ENCODE results near the gene PID1. TPM values are rescaled to one million over a fixed set of nuclear protein-coding genes. Genes with fewer than 3 reads are reported as not detected.

Gene PID1
- total RNA-seq, 1 experiment from 2014 or later, result 0.15 TPM

DNA sequence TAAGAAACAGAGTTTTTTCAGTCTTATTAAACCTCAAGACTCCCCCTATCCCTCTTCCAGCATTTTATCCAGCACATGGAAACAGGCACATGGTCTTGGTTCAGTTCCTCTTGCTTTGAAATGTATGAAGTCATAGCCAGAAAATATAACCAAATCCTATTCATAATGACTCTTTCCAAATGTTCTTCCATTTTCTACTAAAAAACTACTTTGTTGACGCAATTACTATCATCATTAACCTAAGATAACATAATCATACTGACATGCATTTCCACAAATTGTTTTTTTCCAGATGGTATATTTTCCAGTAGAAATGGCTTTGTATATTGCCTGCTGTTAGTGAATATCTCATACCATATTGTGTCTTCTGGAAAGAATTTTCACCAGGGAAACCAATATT lies 261.3 kb downstream of the PID1 start (continued):
- TF ChIP-seq MAX (IDR thresholded peaks at IDR 0.05), result no peak
- no peak for TF ChIP-seq SP1 (IDR thresholded peaks at IDR 0.05; ENCODE audit: low read depth)
- TF ChIP-seq, protein P1, sequence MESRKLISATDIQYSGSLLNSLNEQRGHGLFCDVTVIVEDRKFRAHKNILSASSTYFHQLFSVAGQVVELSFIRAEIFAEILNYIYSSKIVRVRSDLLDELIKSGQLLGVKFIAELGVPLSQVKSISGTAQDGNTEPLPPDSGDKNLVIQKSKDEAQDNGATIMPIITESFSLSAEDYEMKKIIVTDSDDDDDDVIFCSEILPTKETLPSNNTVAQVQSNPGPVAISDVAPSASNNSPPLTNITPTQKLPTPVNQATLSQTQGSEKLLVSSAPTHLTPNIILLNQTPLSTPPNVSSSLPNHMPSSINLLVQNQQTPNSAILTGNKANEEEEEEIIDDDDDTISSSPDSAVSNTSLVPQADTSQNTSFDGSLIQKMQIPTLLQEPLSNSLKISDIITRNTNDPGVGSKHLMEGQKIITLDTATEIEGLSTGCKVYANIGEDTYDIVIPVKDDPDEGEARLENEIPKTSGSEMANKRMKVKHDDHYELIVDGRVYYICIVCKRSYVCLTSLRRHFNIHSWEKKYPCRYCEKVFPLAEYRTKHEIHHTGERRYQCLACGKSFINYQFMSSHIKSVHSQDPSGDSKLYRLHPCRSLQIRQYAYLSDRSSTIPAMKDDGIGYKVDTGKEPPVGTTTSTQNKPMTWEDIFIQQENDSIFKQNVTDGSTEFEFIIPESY (IDR thresholded peaks at IDR 0.05; ENCODE audit: extremely low read depth, insufficient replicate concordance, low read length), result no peak

- intact Hi-C loops (cut with micrococcal nuclease), result no loop called here
- ChIA-PET RAD21 (ENCODE audit: low non-redundant PET in 1 of 2, low total read pairs in 2 of 2, uncharacterized antibody in 2 of 2, unreplicated experiment in 2 of 2) (no interaction called here), POLR2A (no interaction called here), CTCF (no interaction called here)
- no peak overlapping the region for H3K4me3 ChIP-seq (replicated peaks in 1 of 2; ENCODE audit: low read depth in 1 of 2, low read length in 2 of 2)
- DNase-seq (ENCODE audit: low read depth, low spot score), result no peak
- no peaks in the 10 kb centered on the region; a peak in 2 of 4 replicates for H3K9me3 ChIP-seq (ENCODE audit: control insufficient read depth in 1 of 2, insufficient read depth in 1 of 2, low read depth in 1 of 2, low read length in 2 of 2)
- no peak overlapping the region for H3K9ac ChIP-seq (ENCODE audit: low read length)
- BruUV-seq (replicated peaks), result no TSS peak
- H3K4me1 ChIP-seq (ENCODE audit: control insufficient read depth in 1 of 2, insufficient read depth in 2 of 2, low read length in 2 of 2), result no peaks in the 10 kb centered on the region
- no peaks in the 10 kb centered on the region for H3K27me3 ChIP-seq (ENCODE audit: insufficient read depth, low read length)
- TF ChIP-seq, protein P2, sequence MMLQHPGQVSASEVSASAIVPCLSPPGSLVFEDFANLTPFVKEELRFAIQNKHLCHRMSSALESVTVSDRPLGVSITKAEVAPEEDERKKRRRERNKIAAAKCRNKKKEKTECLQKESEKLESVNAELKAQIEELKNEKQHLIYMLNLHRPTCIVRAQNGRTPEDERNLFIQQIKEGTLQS (IDR thresholded peaks at IDR 0.05), result no peak
- no peak for TF ChIP-seq RAD21 (IDR thresholded peaks at IDR 0.05; ENCODE audit: low read depth)
- no peaks in the 10 kb centered on the region for H3K9me2 ChIP-seq (ENCODE audit: insufficient read depth)
- no peaks in the 10 kb centered on the region for H3K79me2 ChIP-seq (ENCODE audit: insufficient read depth, low read length)
- H4K20me1 ChIP-seq (ENCODE audit: insufficient read depth), result no peaks in the 10 kb centered on the region
- no peak overlapping the region for H3K27ac ChIP-seq (ENCODE audit: low read depth, low read length)
- H2AFZ ChIP-seq (ENCODE audit: low read depth, low read length, poor library complexity, severe bottlenecking), result no peak overlapping the region
- H3K4me2 ChIP-seq (ENCODE audit: low read length), result no peak overlapping the region
- H3K36me3 ChIP-seq (ENCODE audit: control insufficient read depth in 1 of 2, insufficient read depth in 2 of 2, low read length in 2 of 2), result no peaks in the 10 kb centered on the region
- ATAC-seq, result no peak
Measured at GRCh38 chr2:229003256-229003655, 267.8 kb downstream of the PID1 start.

- Histone ChIP-seq H3K79me2 (ENCODE audit: insufficient read depth, low read length) (no peaks in the 10 kb centered on the region), H4K20me1 (ENCODE audit: insufficient read depth) (no peaks in the 10 kb centered on the region), H3K9me3 (ENCODE audit: control insufficient read depth in 1 of 2, insufficient read depth in 1 of 2, low read depth in 1 of 2, low read length in 2 of 2) (no peaks in the 10 kb centered on the region; a peak in 2 of 4 replicates), H3K4me2 (ENCODE audit: low read length) (no peak overlapping the region), H3K9ac (ENCODE audit: low read length) (no peak overlapping the region), H2AFZ (ENCODE audit: low read depth, low read length, poor library complexity, severe bottlenecking) (no peak overlapping the region), H3K4me1 (ENCODE audit: control insufficient read depth in 1 of 2, insufficient read depth in 2 of 2, low read length in 2 of 2) (no peaks in the 10 kb centered on the region), H3K27ac (ENCODE audit: low read depth, low read length) (no peak overlapping the region), H3K4me3 (replicated peaks in 1 of 2; ENCODE audit: low read depth in 1 of 2, low read length in 2 of 2) (no peak overlapping the region), H3K27me3 (ENCODE audit: insufficient read depth, low read length) (no peaks in the 10 kb centered on the region), H3K9me2 (ENCODE audit: insufficient read depth) (no peaks in the 10 kb centered on the region), H3K36me3 (ENCODE audit: control insufficient read depth in 1 of 2, insufficient read depth in 2 of 2, low read length in 2 of 2) (no peaks in the 10 kb centered on the region)
- ChIA-PET CTCF (no interaction called here), POLR2A (no interaction called here), RAD21 (ENCODE audit: low non-redundant PET in 1 of 2, low total read pairs in 2 of 2, uncharacterized antibody in 2 of 2, unreplicated experiment in 2 of 2) (no interaction called here)
- BruUV-seq (replicated peaks), result no TSS peak
- ATAC-seq (no peak), DNase-seq (ENCODE audit: low read depth, low spot score) (no peak)
- TF ChIP-seq POLR2AphosphoS5 (IDR thresholded peaks at IDR 0.05; ENCODE audit: low read depth, low read length), result no peak
- TF ChIP-seq, protein P2 (IDR thresholded peaks at IDR 0.05), result no peak
- no peak for TF ChIP-seq ZFX (IDR thresholded peaks at IDR 0.05)
- TF ChIP-seq ZNF274 (IDR thresholded peaks at IDR 0.05; ENCODE audit: low read depth, low read length), result no peak
- no peak for TF ChIP-seq ELF1 (IDR thresholded peaks at IDR 0.05; ENCODE audit: borderline replicate concordance, low read depth)
- intact Hi-C loops (cut with micrococcal nuclease), result no loop called here
Measured at GRCh38 chr2:229001196-229001595, 269.9 kb downstream of the PID1 start.

Measured in HCT116 (cell line).